Esophagus squamous epithelium (tissue), 5 donors: ENCODE data around the gene CREB5. TPM values are rescaled to one million over a fixed set of nuclear protein-coding genes. Genes with fewer than 3 reads are reported as not detected.

Source experiments
- DNase-seq: peaks from one replicate; lab custom pipeline; 2025; lab: John Stamatoyannopoulos, UW
- H3K27ac ChIP-seq, 4 donors: fragments of 200-600 bp; sonication (generic); one replicate each; pipeline ENCODE4 v1.5.1; 2016 to 2019; ENCODE audit warnings: mild to moderate bottlenecking in 1 of 4
- H3K27me3 ChIP-seq, 4 donors: fragments of 200-600 bp; sonication (generic); 1 replicate in 3 of 4; 2 replicates in 1 of 4; pipeline versions ENCODE4 v1.5.1 to v1.6.0; 2017 to 2021; ENCODE audit warnings: antibody characterized with exemption in 1 of 4
- H3K36me3 ChIP-seq, 3 donors: fragments of 200-600 bp; sonication (generic); one replicate each; pipeline ENCODE4 v1.5.1; 2016 to 2019
- H3K4me1 ChIP-seq, 3 donors: fragments of 200-600 bp; sonication (generic); one replicate each; pipeline ENCODE4 v1.5.1; 2017 to 2019
- H3K4me3 ChIP-seq, 4 donors: fragments of 200-600 bp; sonication (generic); 1 replicate in 3 of 4; 2 replicates in 1 of 4; pipeline ENCODE4 v1.5.1; 2016 to 2019; ENCODE audit warnings: mild to moderate bottlenecking in 2 of 4, moderate library complexity in 1 of 4
- H3K9me3 ChIP-seq, 3 donors: fragments of 200-600 bp; sonication (generic); one replicate each; pipeline ENCODE4 v1.5.1; 2016 to 2019
- CTCF ChIP-seq, 6 experiments: fragments of 450-650 bp in 4 of 6; fragments of 200-600 bp in 2 of 6; sonication (generic) in 2 of 6; IDR thresholded peaks; one replicate each; pipeline ENCODE4 v1.5.1; 2016 to 2019; ENCODE audit warnings: antibody characterized with exemption in 6 of 6, mild to moderate bottlenecking in 4 of 6, moderate library complexity in 4 of 6
- POLR2A ChIP-seq, 4 donors: fragments of 450-650 bp; IDR thresholded peaks; one replicate each; pipeline ENCODE4 v1.6.1; 2017; ENCODE audit warnings: antibody characterized with exemption in 4 of 4, mild to moderate bottlenecking in 4 of 4, moderate library complexity in 3 of 4
- WGBS, 2 donors: methylation state at CpG; one replicate each; pipeline ENCODE4 v1.1.5; 2018; 5-methylcytosine and 5-hydroxymethylcytosine counted together
- intact Hi-C: fragments of 100-400 bp; cut with DNase I; formaldehyde crosslinking; loops from one replicate; pipeline ENCODE4 v1.15.0; 2022
- total RNA-seq, 4 donors: library from RNA; depleted of rRNA; stranded (reverse); fragments of >200 nt; gene quantifications; one replicate each; pipeline ENCODE4 v1.1.0, GENCODE V29; 2016
- donor health status: DM: yes; HTN: yes; CAD: no.

CREB5 gene
- total RNA-seq, 4 donors from 2014 or later, result 0.30 to 5.0 (median 2.2) TPM

- Histone ChIP-seq H3K27me3 (no peaks in the 10 kb centered on the region), H3K9me3 (no peaks in the 10 kb centered on the region), H3K4me3 (no peak overlapping the region), H3K27ac (no peak overlapping the region), H3K4me1 (peaks cover 0 to 7% (median 0%) of the 10 kb centered on the region in 3 donors), H3K36me3 (no peaks in the 10 kb centered on the region)
- no peak for DNase-seq
- 90% methylated on average over 3 of the region's 3 CpGs for WGBS, 2 donors
- intact Hi-C loops, result no loop called here
- TF ChIP-seq POLR2A (IDR thresholded peaks at IDR 0.05), result no peak
- TF ChIP-seq CTCF (IDR thresholded peaks at IDR 0.05), result no peak
These were observed 263.1 kb downstream of the CREB5 start for GRCh38 chr7:28675429-28675828.

GRCh38 chr7:28677668-28678067 is 265.4 kb downstream of the CREB5 start:
- no peak for TF ChIP-seq CTCF (IDR thresholded peaks at IDR 0.05)
- no peak for TF ChIP-seq POLR2A (IDR thresholded peaks at IDR 0.05)
- H3K27ac ChIP-seq, result no peak overlapping the region
- H3K27me3 ChIP-seq, result peaks cover 0 to under 1% (median 0%) of the 10 kb centered on the region in 4 donors
- WGBS, 2 donors, result 87 to 91% methylated on average over 3 of the region's 3 CpGs
- no peak for DNase-seq
- no peak overlapping the region for H3K4me3 ChIP-seq
- H3K9me3 ChIP-seq, result no peaks in the 10 kb centered on the region
- no peaks in the 10 kb centered on the region for H3K36me3 ChIP-seq
- intact Hi-C loops, result no loop called here
- peaks cover 0 to 7% (median 0%) of the 10 kb centered on the region in 3 donors for H3K4me1 ChIP-seq

GRCh38 chr7:28678431-28678965 is 266.2 kb downstream of the CREB5 start:
- H3K36me3 ChIP-seq, result no peaks in the 10 kb centered on the region
- peaks cover 0 to 4% (median 0%) of the 10 kb centered on the region in 4 donors for H3K27me3 ChIP-seq
- WGBS, 2 donors, result 53 to 57% methylated on average over 2 of the region's 2 CpGs
- no peak overlapping the region for H3K4me3 ChIP-seq
- no peak for TF ChIP-seq POLR2A (IDR thresholded peaks at IDR 0.05)
- TF ChIP-seq CTCF (IDR thresholded peaks at IDR 0.05), result no peak
- no peaks in the 10 kb centered on the region for H3K9me3 ChIP-seq
- no peak for DNase-seq
- intact Hi-C loops, result no loop called here
- H3K4me1 ChIP-seq, result peaks cover 0 to 7% (median 0%) of the 10 kb centered on the region in 3 donors
- no peak overlapping the region for H3K27ac ChIP-seq

GRCh38 chr7:28681693-28682310 is 269.5 kb downstream of the CREB5 start:
- peaks cover 0 to 16% (median 0%) of the 10 kb centered on the region in 4 donors for H3K27me3 ChIP-seq
- DNase-seq, result no peak

More at GRCh38 chr7:28681693-28682310, 269.5 kb downstream of the CREB5 start:
- Histone ChIP-seq H3K9me3 (no peaks in the 10 kb centered on the region), H3K4me3 (no peak overlapping the region), H3K27ac (no peak overlapping the region), H3K4me1 (peaks cover 7 to 27% (median 14%) of the 10 kb centered on the region in 3 donors), H3K36me3 (no peaks in the 10 kb centered on the region)
- intact Hi-C loops, result no loop called here
- 84% methylated on average over 4 to 5 of the region's 5 CpGs for WGBS, 2 donors
- TF ChIP-seq POLR2A (IDR thresholded peaks at IDR 0.05) (no peak), CTCF (IDR thresholded peaks at IDR 0.05) (no peak)
